Measurements from ENCODE around the gene LRRC53. TPM values are rescaled to one million over a fixed set of nuclear protein-coding genes. Genes with fewer than 3 reads are reported as not detected.

The LRRC53 gene
- total RNA-seq, 1 experiment from 2014 or later, result not detected

- no peaks in the 10 kb centered on the region for H3K9me3 Mint-ChIP-seq
- TF ChIP-seq ZSCAN18 (CRISPR knock-in tag; IDR thresholded peaks at IDR 0.05), result no peak
- no peak for TF ChIP-seq RELA (CRISPR knock-in tag; IDR thresholded peaks at IDR 0.05; ENCODE audit: borderline replicate concordance)
- no peak for TF ChIP-seq ZNF219 (CRISPR knock-in tag; IDR thresholded peaks at IDR 0.05; ENCODE audit: borderline replicate concordance)
- no peak for TF ChIP-seq NFYB (CRISPR knock-in tag; conservative IDR thresholded peaks at IDR 0.05; ENCODE audit: low read depth)
- no peak for TF ChIP-seq SMAD3 (CRISPR knock-in tag; IDR thresholded peaks at IDR 0.05; ENCODE audit: borderline replicate concordance)
- no peak for TF ChIP-seq NFE2L1 (CRISPR knock-in tag; IDR thresholded peaks at IDR 0.05)
- no peak for TF ChIP-seq CREM (CRISPR knock-in tag; IDR thresholded peaks at IDR 0.05)
- H3K4me1 Mint-ChIP-seq, result peaks cover 11% of the 10 kb centered on the region
- ChIA-PET CTCF (no interaction called here), POLR2A (no interaction called here)
- no peak for DNase-seq (ENCODE audit: low spot score)
- H3K36me3 Mint-ChIP-seq, result no peaks in the 10 kb centered on the region
- no peak overlapping the region for H3K27ac Mint-ChIP-seq
- no peak overlapping the region for H3K4me3 Mint-ChIP-seq
- no peak for ATAC-seq
- H3K27me3 Mint-ChIP-seq (ENCODE audit: low read depth), result no peaks in the 10 kb centered on the region
Measured at GRCh38 chr1:74530892-74531291, 18.5 kb upstream of the LRRC53 start.

- Mint-ChIP-seq H3K27me3 (ENCODE audit: low read depth) (no peaks in the 10 kb centered on the region), H3K27ac (no peak overlapping the region), H3K36me3 (no peaks in the 10 kb centered on the region), H3K4me3 (no peak overlapping the region), H3K9me3 (no peaks in the 10 kb centered on the region), H3K4me1 (peaks cover 39% of the 10 kb centered on the region)
- no peak for DNase-seq (ENCODE audit: low spot score)
- TF ChIP-seq E2F1 (CRISPR knock-in tag; IDR thresholded peaks at IDR 0.05) (no peak), ESRRA (CRISPR knock-in tag; IDR thresholded peaks at IDR 0.05; ENCODE audit: borderline replicate concordance) (no peak), ZBTB21 (CRISPR knock-in tag; IDR thresholded peaks at IDR 0.05; ENCODE audit: borderline replicate concordance) (no peak), OVOL2 (CRISPR knock-in tag; IDR thresholded peaks at IDR 0.05; ENCODE audit: borderline replicate concordance) (no peak), JAZF1 (CRISPR knock-in tag; IDR thresholded peaks at IDR 0.05) (no peak), SMAD4 (CRISPR knock-in tag; IDR thresholded peaks at IDR 0.05) (no peak), ARID4B (CRISPR knock-in tag; IDR thresholded peaks at IDR 0.05; ENCODE audit: borderline replicate concordance) (no peak), ATF6 (CRISPR knock-in tag; IDR thresholded peaks at IDR 0.05) (no peak), USF2 (CRISPR knock-in tag; IDR thresholded peaks at IDR 0.05) (no peak), HMGXB4 (CRISPR knock-in tag; IDR thresholded peaks at IDR 0.05) (no peak), E2F4 (CRISPR knock-in tag; IDR thresholded peaks at IDR 0.05; ENCODE audit: borderline replicate concordance, low read depth) (no peak), MXD4 (CRISPR knock-in tag; IDR thresholded peaks at IDR 0.05; ENCODE audit: borderline replicate concordance) (no peak), FOXP1 (CRISPR knock-in tag; IDR thresholded peaks at IDR 0.05; ENCODE audit: borderline replicate concordance) (no peak), IRF1 (CRISPR knock-in tag; IDR thresholded peaks at IDR 0.05) (no peak), ZNF423 (CRISPR knock-in tag; IDR thresholded peaks at IDR 0.05) (no peak), PRRX2 (CRISPR knock-in tag; IDR thresholded peaks at IDR 0.05) (no peak)
- no peak for ATAC-seq
- CTCF ChIA-PET, result no interaction called here
- POLR2A ChIA-PET, result no interaction called here
Measured at GRCh38 chr1:74528123-74528522, 15.7 kb upstream of the LRRC53 start.

Data from WTC11 (cell line).